ENCODE data around the gene AP2A1.

GRCh38 chr19:49741210-49741844 is 25.5 kb upstream of the AP2A1 start:
- TF ChIP-seq EP300 (IDR thresholded peaks at IDR 0.05; ENCODE audit: low read depth in 2 of 2, low read length in 2 of 2) (no peak), EP300 (CRISPR knock-in tag; IDR thresholded peaks at IDR 0.05; ENCODE audit: borderline replicate concordance) (no peak), SUZ12 (IDR thresholded peaks at IDR 0.05; ENCODE audit: low read depth, low read length) (no peak), ZNF607 (CRISPR knock-in tag; IDR thresholded peaks at IDR 0.05; ENCODE audit: borderline replicate concordance) (no peak), ZNF367 (CRISPR knock-in tag; IDR thresholded peaks at IDR 0.05; ENCODE audit: borderline replicate concordance) (no peak), CREM (IDR thresholded peaks at IDR 0.05) (no peak), CREM (CRISPR knock-in tag; IDR thresholded peaks at IDR 0.05) (no peak), CTCF (CRISPR knock-in tag; IDR thresholded peaks at IDR 0.05) (no peak), ZNF407 (CRISPR knock-in tag; IDR thresholded peaks at IDR 0.05; ENCODE audit: not compliant biosample characterization) (no peak), TAF15 (IDR thresholded peaks at IDR 0.05; ENCODE audit: low read depth, low read length, poor library complexity, severe bottlenecking) (no peak), SNAPC2 (CRISPR knock-in tag; IDR thresholded peaks at IDR 0.05) (no peak), ZXDC (CRISPR knock-in tag; IDR thresholded peaks at IDR 0.05) (no peak)
